ENCODE results near the gene DUSP22.

DUSP22 gene

DNA sequence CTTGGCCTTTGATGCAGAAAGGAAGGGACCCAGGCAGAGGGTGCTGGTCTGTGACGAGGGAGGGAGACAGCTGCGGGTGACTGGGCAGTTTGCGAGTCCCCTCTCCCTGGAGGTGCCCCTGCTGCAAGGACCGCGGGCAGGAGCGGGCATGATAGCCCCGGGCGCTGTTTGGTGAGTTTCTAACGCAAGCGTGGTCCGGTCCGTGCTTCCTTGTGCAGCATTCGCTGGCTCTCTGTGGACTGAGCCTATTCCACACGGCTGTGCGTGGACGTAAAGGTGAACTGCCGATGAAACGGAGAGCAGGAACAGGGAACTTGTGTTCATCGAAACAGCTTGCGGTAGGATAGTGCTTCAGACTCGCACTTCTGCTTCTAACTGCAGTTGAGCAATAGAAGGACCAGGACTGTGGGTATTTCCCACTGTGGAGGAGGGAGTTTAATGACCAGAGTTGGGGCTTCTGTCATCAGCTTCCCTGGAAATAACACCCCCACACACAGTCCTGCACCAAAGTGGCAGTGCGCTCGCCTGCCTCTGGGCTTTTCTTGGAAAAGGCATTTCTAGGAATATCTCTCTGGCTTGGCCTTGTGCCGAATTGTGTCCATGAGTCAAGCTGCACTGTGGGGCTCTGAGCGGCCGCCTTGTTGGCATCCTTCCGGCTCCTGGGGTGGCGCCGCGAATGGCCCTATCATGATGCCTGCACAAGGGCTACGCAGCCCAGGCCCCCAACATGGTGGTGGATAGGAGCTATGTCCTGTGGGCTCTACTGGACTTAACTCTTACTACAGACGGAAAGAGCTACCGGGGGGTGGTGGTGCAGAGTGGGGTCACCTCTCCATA is 48.9 kb downstream of the DUSP22 start:
- no peak for DNase-seq

DNA sequence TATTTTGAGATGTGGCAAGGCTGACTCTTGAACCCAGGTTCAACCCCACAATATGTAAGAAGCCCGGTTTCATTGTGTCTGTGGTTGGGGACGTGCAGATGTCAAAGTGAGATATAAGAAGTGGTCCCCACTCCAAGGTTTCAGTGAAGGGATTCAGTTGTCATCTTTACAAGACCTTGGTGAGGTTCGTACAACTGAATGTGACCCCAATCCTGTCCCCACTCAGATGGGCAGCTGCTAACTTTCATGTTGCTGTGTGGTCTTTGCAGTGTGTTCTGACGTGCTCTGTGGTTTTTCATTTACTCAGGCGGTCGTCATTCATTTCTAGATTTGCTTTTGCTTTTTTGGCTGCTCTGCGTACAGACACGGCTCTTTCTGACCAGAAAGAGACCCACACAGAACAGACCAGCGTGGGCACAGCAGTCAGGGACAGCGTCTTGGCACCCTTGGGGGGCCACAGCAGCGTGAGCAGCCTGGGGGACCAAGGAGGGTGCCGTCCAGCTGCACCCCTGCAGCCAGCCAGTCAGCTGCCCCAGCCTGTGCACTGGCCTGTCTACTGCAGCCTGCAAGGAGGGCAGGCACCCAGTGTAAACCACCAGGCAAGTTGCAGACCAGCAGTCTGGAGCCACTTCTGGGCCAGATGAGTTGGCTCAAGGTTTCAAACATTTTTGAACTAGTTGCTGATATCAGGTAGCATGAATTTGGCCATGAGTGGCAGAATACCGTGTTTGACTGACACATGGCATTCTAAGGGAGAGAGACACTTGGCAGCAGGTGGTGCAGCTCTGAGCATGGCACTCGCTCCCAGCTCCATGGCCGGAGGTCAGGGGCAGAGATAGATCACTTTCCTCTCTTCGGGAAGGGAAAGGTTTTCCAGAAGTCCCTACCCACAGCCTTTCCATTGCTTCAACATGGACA is 49.9 kb downstream of the DUSP22 start:
- no peak for DNase-seq

- DNase-seq, result no peak
Measured at GRCh38 chr6:342832-343179, 50.5 kb downstream of the DUSP22 start.

GRCh38 chr6:343226-343935 is 51.1 kb downstream of the DUSP22 start:
- no peak for DNase-seq

GRCh38 chr6:343960-344815 is 51.9 kb downstream of the DUSP22 start:
- DNase-seq, result no peak

DNA sequence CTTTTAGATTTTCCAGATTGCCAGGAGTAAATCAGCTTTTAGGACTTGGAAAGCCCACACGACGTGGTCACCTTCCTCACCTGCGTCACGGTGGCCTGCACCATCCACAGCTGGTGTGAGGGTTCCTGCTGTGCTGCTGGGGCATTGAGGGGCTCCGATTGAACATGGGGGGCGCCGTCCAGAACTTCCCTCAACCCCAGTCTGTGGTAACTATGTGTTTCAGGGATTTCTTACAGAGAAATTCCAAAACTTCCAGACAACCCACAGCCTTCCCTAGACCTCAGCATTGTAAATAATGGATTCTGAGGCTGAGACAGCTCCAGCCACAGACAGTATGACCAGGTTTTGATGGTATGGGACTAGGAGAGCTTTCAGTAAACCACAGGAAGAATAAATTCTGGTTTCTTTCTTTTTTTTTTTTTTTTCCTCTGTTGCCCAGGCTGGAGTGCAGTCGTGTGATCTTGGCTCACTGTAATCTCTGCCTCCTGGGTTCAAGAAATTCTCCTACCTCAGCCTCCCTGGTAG is 52.6 kb downstream of the DUSP22 start:
- no peak for DNase-seq

DNA sequence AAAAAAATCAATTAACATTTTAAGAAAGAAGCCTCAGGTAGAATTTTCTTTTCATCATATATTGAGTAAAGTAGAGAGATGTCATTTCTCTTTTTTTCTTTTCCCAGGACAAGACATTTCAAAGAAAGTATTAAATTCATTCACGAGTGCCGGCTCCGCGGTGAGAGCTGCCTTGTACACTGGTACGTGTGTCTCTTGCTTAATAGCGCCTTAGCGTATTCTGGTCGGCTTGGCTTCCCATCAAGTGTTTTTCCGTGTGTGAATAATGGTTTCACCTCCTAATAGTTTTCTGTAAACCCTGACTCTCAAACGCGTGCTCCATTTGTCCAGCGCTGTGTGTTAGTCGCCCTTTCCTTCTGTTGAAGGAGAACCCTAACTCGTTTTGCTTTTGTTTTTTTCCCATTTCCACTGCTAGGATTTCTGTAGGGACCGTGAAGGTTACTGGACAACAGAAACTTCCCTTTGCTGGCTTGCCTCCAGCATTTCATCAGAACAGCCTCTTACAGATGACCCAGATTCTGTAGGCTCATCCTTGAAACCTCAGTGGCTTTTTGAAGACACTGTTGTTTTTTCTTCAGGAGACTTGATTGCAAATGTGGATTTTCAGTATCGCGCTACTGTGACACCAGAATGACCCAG is 53.6 kb downstream of the DUSP22 start:
- DNase-seq, result no peak

- no peak for DNase-seq
Measured at GRCh38 chr6:346386-347030, 54.2 kb downstream of the DUSP22 start.

- DNase-seq, result no peak
Measured at GRCh38 chr6:347232-347631, 54.9 kb downstream of the DUSP22 start.

GRCh38 chr6:347951-348859 is 55.9 kb downstream of the DUSP22 start:
- no peak for DNase-seq

- no peak for DNase-seq
Measured at GRCh38 chr6:348860-349396, 56.6 kb downstream of the DUSP22 start.

- no peak for DNase-seq
Measured at GRCh38 chr6:349491-349921, 57.2 kb downstream of the DUSP22 start.

DNA sequence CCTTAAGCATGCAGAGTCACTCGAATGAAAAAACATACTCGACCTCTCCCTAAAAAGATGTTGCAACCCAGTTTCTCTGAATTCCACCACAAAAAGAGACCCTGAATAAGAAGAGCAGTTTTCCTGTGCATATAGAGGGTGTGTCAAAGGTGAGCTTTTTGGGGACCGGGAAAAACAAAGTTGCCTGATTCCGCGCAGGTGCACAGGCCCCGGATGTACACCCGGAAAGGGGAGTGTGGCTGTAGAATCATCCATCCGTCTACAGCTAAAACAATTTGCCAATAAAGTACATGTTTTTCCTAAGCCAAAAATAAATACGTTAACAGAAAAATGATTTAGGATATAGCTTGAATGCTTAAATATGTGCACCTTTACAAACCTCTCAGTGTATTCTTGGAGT is 58.1 kb downstream of the DUSP22 start:
- DNase-seq, result no peak

GRCh38 chr6:351011-351866 is 59.0 kb downstream of the DUSP22 start:
- no peak for DNase-seq

DNA sequence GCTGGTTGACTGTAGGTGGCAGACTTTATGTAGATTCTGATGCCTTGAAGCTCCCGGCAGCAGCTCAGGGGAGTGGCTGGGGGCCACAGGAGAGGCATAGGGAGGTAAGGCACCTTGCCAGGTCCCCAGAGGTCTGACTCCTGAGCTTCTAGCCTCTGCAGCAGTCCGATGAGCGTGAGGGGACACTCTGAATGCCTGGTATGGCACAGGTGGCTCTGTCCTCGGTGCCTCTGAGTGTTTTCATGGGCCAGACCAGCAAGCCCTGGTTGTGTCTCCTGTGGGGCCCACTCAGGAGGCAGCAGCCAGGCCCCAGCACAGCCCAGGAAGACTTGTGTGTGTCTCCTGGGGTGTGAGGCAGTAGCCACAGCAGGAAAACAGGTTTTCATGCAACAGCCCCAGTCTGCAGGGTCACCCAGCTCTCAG is 59.6 kb downstream of the DUSP22 start:
- DNase-seq, result no peak

- DNase-seq, result no peak
Measured at GRCh38 chr6:352474-352873, 60.2 kb downstream of the DUSP22 start.

DNA sequence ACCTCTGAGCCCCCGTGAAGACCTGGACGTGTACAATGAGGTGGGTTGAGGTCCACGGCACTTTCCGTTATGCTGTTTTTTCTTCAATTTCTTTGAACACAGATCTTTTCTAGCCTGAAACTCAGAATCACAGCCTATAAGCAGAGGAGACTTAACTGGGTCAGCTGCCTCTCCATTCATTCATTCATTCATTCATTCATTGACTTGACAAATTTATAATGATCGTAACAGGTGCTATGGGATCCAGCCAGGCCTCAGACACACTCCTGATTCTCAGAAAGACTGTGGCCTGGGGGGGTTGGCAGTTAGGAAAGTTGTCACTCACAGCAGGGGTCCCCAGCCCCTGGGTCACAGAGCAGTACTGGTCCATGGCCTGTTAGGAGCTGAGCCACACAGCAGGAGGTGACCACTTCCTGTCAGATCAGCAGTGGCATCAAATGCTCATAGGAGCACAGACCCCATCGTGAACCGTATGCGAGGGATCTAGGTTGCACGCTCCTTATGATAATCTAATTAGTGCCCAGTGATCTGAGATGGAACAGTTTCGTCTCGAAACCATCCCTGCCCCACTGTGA is 60.7 kb downstream of the DUSP22 start:
- no peak for DNase-seq

Data from effector CD4-positive, alpha-beta T cell (primary cell).